H1 (cell line): ENCODE data around the gene SERINC5. TPM values are rescaled to one million over a fixed set of nuclear protein-coding genes. Genes with fewer than 3 reads are reported as not detected.

Experiments
- CTCF ChIA-PET: fragments of 300-600 bp; sonication (Branson Sonifier 250); formaldehyde crosslinking; loops from one replicate; lab custom pipeline; 2021; ENCODE audit not compliant: partially characterized antibody; lab: Charles Lee
- POLR2A ChIA-PET: fragments of 300-600 bp; sonication (Branson Sonifier 250); formaldehyde crosslinking; loops from one replicate; lab custom pipeline; 2021; ENCODE audit warnings: inconsistent platforms; ENCODE audit not compliant: partially characterized antibody; lab: Charles Lee
- DNase-seq, 2 experiments: peaks; one replicate each; pipeline versions ENCODE4 v3.0.0 to v3.0.0-alpha.2; 2010 to 2022; ENCODE audit warnings: low spot score in 2 of 2, low read depth in 1 of 2, mixed read lengths in 1 of 2
- FAIRE-seq: peaks from 2 replicates; lab custom pipeline; 2011; peaks lifted over from hg19 to GRCh38; lab: Jason Lieb, UNC
- H2AFZ ChIP-seq: 2 replicates; pipeline ENCODE4 v1.8.1; 2012; ENCODE audit warnings: low read length, inconsistent platforms
- H2AK5ac ChIP-seq: 2 replicates; pipeline ENCODE4 v1.6.1; 2013; ENCODE audit warnings: low read depth, low read length
- H2BK120ac ChIP-seq: replicated peaks from 2 replicates; pipeline ENCODE3; 2013; ENCODE audit warnings: low read depth, low read length, inconsistent platforms
- H2BK12ac ChIP-seq: 2 replicates; pipeline ENCODE4 v1.6.1; 2013; ENCODE audit warnings: low read depth, low read length
- H2BK15ac ChIP-seq: 2 replicates; pipeline ENCODE4 v1.6.1; 2013; ENCODE audit warnings: low read length
- H2BK20ac ChIP-seq: 2 replicates; pipeline ENCODE4 v1.6.1; 2013; ENCODE audit warnings: low read length
- H2BK5ac ChIP-seq: 2 replicates; pipeline ENCODE4 v1.6.1; 2013; ENCODE audit warnings: low read depth, low read length
- H3K14ac ChIP-seq: 2 replicates; pipeline ENCODE4 v1.6.1; 2013; ENCODE audit warnings: inconsistent platforms; ENCODE audit not compliant: insufficient read length
- H3K18ac ChIP-seq: 2 replicates; pipeline ENCODE4 v1.6.1; 2013; ENCODE audit warnings: low read length; ENCODE audit errors: extremely low read depth
- H3K23ac ChIP-seq: 2 replicates; pipeline ENCODE4 v1.6.1; 2013; ENCODE audit warnings: inconsistent platforms; ENCODE audit not compliant: insufficient read length
- H3K23me2 ChIP-seq: 2 replicates; pipeline ENCODE4 v1.6.1; 2013; ENCODE audit warnings: low read depth, low read length
- H3K27ac ChIP-seq: 2 replicates; pipeline ENCODE4 v1.6.1; 2011; ENCODE audit warnings: low read depth, low read length, inconsistent platforms
- H3K27me3 ChIP-seq, 4 experiments: replicated peaks in 1 of 4; 1 replicate in 1 of 4; 2 replicates in 3 of 4; pipeline versions ENCODE4 v1.6.1 to v1.8.1; 2011 to 2013; ENCODE audit warnings: low read length in 3 of 4, mild to moderate bottlenecking in 3 of 4, inconsistent platforms in 2 of 4, mixed read lengths in 2 of 4, moderate library complexity in 1 of 4; ENCODE audit not compliant: control insufficient read depth in 3 of 4, insufficient read depth in 3 of 4; ENCODE audit errors: extremely low read depth in 1 of 4
- H3K36me3 ChIP-seq, 4 experiments: 2 replicates each; pipeline versions ENCODE4 v1.6.1 to v1.8.1; 2011 to 2013; ENCODE audit warnings: mild to moderate bottlenecking in 4 of 4, low read length in 3 of 4, moderate library complexity in 2 of 4, control low read depth in 1 of 4, inconsistent platforms in 1 of 4; ENCODE audit not compliant: insufficient read depth in 4 of 4, control insufficient read depth in 2 of 4
- H3K4ac ChIP-seq: replicated peaks from 2 replicates; pipeline ENCODE3; 2013; ENCODE audit warnings: low read length, low read depth, mixed read lengths, inconsistent platforms; ENCODE audit not compliant: insufficient read length
- H3K4me1 ChIP-seq, 4 experiments: replicated peaks in 1 of 4; 1 replicate in 1 of 4; 2 replicates in 3 of 4; pipeline versions ENCODE4 v1.6.1 to v1.8.1; 2011 to 2013; ENCODE audit warnings: low read length in 3 of 4, inconsistent platforms in 2 of 4, mixed read lengths in 1 of 4; ENCODE audit not compliant: insufficient read depth in 4 of 4, control insufficient read depth in 3 of 4
- H3K4me2 ChIP-seq, 2 experiments: 2 replicates each; pipeline versions ENCODE4 v1.6.1 to v1.8.1; 2011 to 2013; ENCODE audit warnings: low read depth in 2 of 2, low read length in 2 of 2, control low read depth in 1 of 2, inconsistent platforms in 1 of 2, mild to moderate bottlenecking in 1 of 2; ENCODE audit not compliant: insufficient read depth in 1 of 2
- H3K4me3 ChIP-seq, 4 experiments: fragments of 200-600, 300-600 bp in 1 of 4; sonication (generic), shearing (Covaris generic), sonication (Bioruptor Twin) in 1 of 4; 2 replicates each; pipeline versions ENCODE4 v1.5.1 to v1.8.1; 2011 to 2016; ENCODE audit warnings: low read length in 4 of 4, low read depth in 3 of 4, control low read depth in 2 of 4, inconsistent platforms in 2 of 4, mild to moderate bottlenecking in 2 of 4, mixed read lengths in 1 of 4, moderate library complexity in 1 of 4; ENCODE audit not compliant: insufficient read depth in 2 of 4; ENCODE audit errors: extremely low read depth in 1 of 4
- H3K56ac ChIP-seq: replicated peaks from 2 replicates; pipeline ENCODE3; 2013; ENCODE audit warnings: low read depth, mild to moderate bottlenecking, mixed read lengths, low read length, inconsistent platforms; ENCODE audit not compliant: insufficient read length
- H3K79me1 ChIP-seq: 2 replicates; pipeline ENCODE4 v1.6.1; 2013; ENCODE audit warnings: low read depth, low read length, control low read depth
- H3K79me2 ChIP-seq, 2 experiments: 2 replicates each; pipeline versions ENCODE4 v1.6.1 to v1.8.1; 2012 to 2013; ENCODE audit warnings: low read length in 2 of 2, mild to moderate bottlenecking in 2 of 2, inconsistent platforms in 1 of 2; ENCODE audit not compliant: insufficient read depth in 2 of 2, control insufficient read depth in 1 of 2
- H3K9ac ChIP-seq, 4 experiments: replicated peaks in 1 of 4; 1 replicate in 1 of 4; 2 replicates in 3 of 4; pipeline versions ENCODE4 v1.6.1 to v1.8.1; 2011 to 2013; ENCODE audit warnings: low read depth in 3 of 4, low read length in 3 of 4, control low read depth in 2 of 4, mild to moderate bottlenecking in 2 of 4, moderate library complexity in 2 of 4, inconsistent platforms in 1 of 4; ENCODE audit errors: extremely low read depth in 1 of 4
- H3K9me3 ChIP-seq, 2 experiments: 2 replicates each; pipeline versions ENCODE4 v1.6.1 to v1.8.1; 2012 to 2013; ENCODE audit warnings: mild to moderate bottlenecking in 2 of 2, moderate library complexity in 2 of 2, control low read depth in 1 of 2, inconsistent platforms in 1 of 2, low read depth in 1 of 2, low read length in 1 of 2, mixed read lengths in 1 of 2; ENCODE audit not compliant: insufficient read depth in 2 of 2
- H4K20me1 ChIP-seq, 2 experiments: replicated peaks in 1 of 2; 2 replicates each; pipeline versions ENCODE3 to v1.8.1; 2011 to 2013; ENCODE audit warnings: inconsistent platforms in 2 of 2, low read length in 2 of 2, mild to moderate bottlenecking in 1 of 2; ENCODE audit not compliant: insufficient read depth in 2 of 2, control insufficient read depth in 1 of 2
- H4K5ac ChIP-seq: 2 replicates; pipeline ENCODE4 v1.6.1; 2013; ENCODE audit warnings: low read length, low read depth, mixed read lengths, inconsistent platforms; ENCODE audit not compliant: insufficient read length
- H4K8ac ChIP-seq: 2 replicates; pipeline ENCODE4 v1.8.0; 2013; ENCODE audit warnings: mild to moderate bottlenecking, moderate library complexity, low read length, inconsistent platforms; ENCODE audit not compliant: insufficient read depth; ENCODE audit errors: extremely low read depth
- H4K91ac ChIP-seq: replicated peaks from 2 replicates; pipeline ENCODE3; 2013; ENCODE audit warnings: low read length, mixed read lengths, inconsistent platforms; ENCODE audit not compliant: insufficient read length
- BACH1 ChIP-seq: IDR thresholded peaks from 2 replicates; pipeline ENCODE4 v1.6.1; 2012; ENCODE audit warnings: low read length, improper control_type of control experiment
- CBX5 ChIP-seq: fragments of 300-800, 300-1000 bp; sonication (generic); IDR thresholded peaks from 2 replicates; pipeline ENCODE4 v1.7.1; 2016; ENCODE audit warnings: antibody characterized with exemption, low read length, low read depth
- CHD2 ChIP-seq: IDR thresholded peaks from 2 replicates; pipeline ENCODE4 v1.6.1; 2012; ENCODE audit warnings: low read length, improper control_type of control experiment
- FOSL1 ChIP-seq: IDR thresholded peaks from 2 replicates; pipeline ENCODE4 v1.6.1; 2011; ENCODE audit warnings: mild to moderate bottlenecking, low read depth, low read length, moderate library complexity; ENCODE audit not compliant: insufficient read depth
- GABPA ChIP-seq: IDR thresholded peaks from 2 replicates; pipeline ENCODE4 v1.6.1; 2011; ENCODE audit warnings: mild to moderate bottlenecking, low read length, moderate library complexity, borderline replicate concordance; ENCODE audit not compliant: insufficient read depth
- KDM1A ChIP-seq: fragments of 200-600, 300-600 bp; sonication (generic); IDR thresholded peaks from 2 replicates; pipeline ENCODE4 v1.7.1; 2016; ENCODE audit warnings: mild to moderate bottlenecking, low read length, borderline replicate concordance
- KDM4A ChIP-seq: IDR thresholded peaks from one replicate; pipeline ENCODE4 v1.7.1; 2012; ENCODE audit warnings: low read depth, mild to moderate bottlenecking, moderate library complexity, low read length, inconsistent platforms; ENCODE audit not compliant: severe bottlenecking
- RXRA ChIP-seq: IDR thresholded peaks from 2 replicates; pipeline ENCODE4 v1.6.1; 2011; ENCODE audit warnings: low read depth, mild to moderate bottlenecking, low read length, moderate library complexity; ENCODE audit not compliant: insufficient read depth
- SP2 ChIP-seq: IDR thresholded peaks from 2 replicates; pipeline ENCODE4 v1.6.1; 2012; ENCODE audit warnings: mild to moderate bottlenecking, low read length, inconsistent platforms
- ZNF274 ChIP-seq: IDR thresholded peaks from 2 replicates; pipeline ENCODE4 v1.7.0; 2012; ENCODE audit warnings: low read length, borderline replicate concordance; ENCODE audit errors: extremely low read depth
- WGBS, 2 experiments: shearing (Covaris generic) in 1 of 2; methylation state at CpG; one replicate each; pipeline versions ENCODE4 v1.1.6 to v1.1.7; 2013 to 2015; ENCODE audit warnings: low lambda C conversion rate in 2 of 2, mixed read lengths in 2 of 2, inconsistent platforms in 1 of 2, low coverage in 1 of 2, missing lambda C conversion rate in 1 of 2; ENCODE audit not compliant: insufficient replicate concordance in 2 of 2, insufficient coverage in 1 of 2, insufficient read length in 1 of 2; ENCODE audit errors: extremely low coverage in 1 of 2, missing lambda C conversion rate in 1 of 2; 5-methylcytosine and 5-hydroxymethylcytosine counted together
- polyA plus RNA-seq, 7 experiments: library from polyadenylated mRNA; depleted of rRNA in 3 of 7; stranded (reverse) in 5 of 7; unstranded in 2 of 7; fragments of >200 nt in 5 of 7; fragments of 200-250 nt in 2 of 7; gene quantifications; 1 replicate in 5 of 7; 2 replicates in 1 of 7; 4 replicates in 1 of 7; pipeline versions ENCODE4 v1.2.1 to v1.2.3, GENCODE V29; 2011 to 2013; ENCODE audit warnings: missing spikeins in 2 of 7, mixed read lengths in 2 of 7
- total RNA-seq: library from RNA; stranded (reverse); fragmentation: NEBNext Ultra II Directional; extraction: Animal tissue kit (Norgen Biotek cat#: 25700); gene quantifications from 2 replicates; pipeline ENCODE4 v1.2.1, GENCODE V29; 2021

SERINC5 gene
- total and polyA plus RNA-seq, 2 of the 8 experiments (the other 6 are each of a cell fraction or from before 2014, with no cell fraction given), result 32.2 to 149 TPM

GRCh38 chr5:80072103-80073073 lies 183.5 kb downstream of the SERINC5 start:
- no peaks in the 10 kb centered on the region for H3K4me1 ChIP-seq
- no peak overlapping the region for H2BK5ac ChIP-seq
- H3K18ac ChIP-seq, result no peak overlapping the region
- H4K8ac ChIP-seq, result no peak overlapping the region
- CTCF ChIA-PET, result interaction anchor here (0.6 to 2.1 kb wide), 4 partner anchors 11 to 194 kb away, joined by 3 to 8 read pairs (median 4); no protein-coding TSS in a partner anchor
- H3K56ac ChIP-seq, result no peak overlapping the region
- no peak overlapping the region for H3K27ac ChIP-seq
- no peak overlapping the region for H4K91ac ChIP-seq
- H3K9me3 ChIP-seq, result no peaks in the 10 kb centered on the region; a peak in 1 of 4 replicates
- H2BK20ac ChIP-seq, result no peak overlapping the region
- H2AK5ac ChIP-seq, result no peak overlapping the region
- H4K20me1 ChIP-seq, result no peaks in the 10 kb centered on the region
- no peak for DNase-seq
- TF ChIP-seq GABPA, result no peak
- TF ChIP-seq RXRA, result no peak
- TF ChIP-seq CBX5, result no peak
- no peak for TF ChIP-seq CHD2
- TF ChIP-seq ZNF274, result no peak
- TF ChIP-seq KDM4A, result no peak
- no peak for TF ChIP-seq FOSL1
- TF ChIP-seq BACH1, result no peak
- no peak for TF ChIP-seq SP2
- TF ChIP-seq KDM1A, result no peak
- TF ChIP-seq, all 59 proteins: peak for 0
- no peaks in the 10 kb centered on the region; a peak in 1 of 8 replicates for H3K36me3 ChIP-seq
- no peak overlapping the region for H2BK15ac ChIP-seq
- H3K9ac ChIP-seq, result no peak overlapping the region
- no peaks in the 10 kb centered on the region for H3K23me2 ChIP-seq
- H3K4me2 ChIP-seq, result no peak overlapping the region
- no peak overlapping the region for H2AFZ ChIP-seq
- no peak overlapping the region for H3K4ac ChIP-seq
- no peak overlapping the region for H2BK12ac ChIP-seq
- peak; percentile 48 for FAIRE-seq
- no peak overlapping the region for H3K23ac ChIP-seq
- no peaks in the 10 kb centered on the region for H3K79me1 ChIP-seq
- WGBS, 2 experiments, result 82% methylated on average over 10 of the region's 10 CpGs; no CpG with 5 or more reads in 1 of the 2 experiments
- no peak overlapping the region for H3K4me3 ChIP-seq
- no peak overlapping the region for H3K14ac ChIP-seq
- H3K27me3 ChIP-seq, result no peaks in the 10 kb centered on the region
- H2BK120ac ChIP-seq, result no peak overlapping the region
- H4K5ac ChIP-seq, result no peak overlapping the region
- POLR2A ChIA-PET, result no interaction called here
- no peaks in the 10 kb centered on the region for H3K79me2 ChIP-seq
